Inflammatory macrophage treated with lipopolysaccharide for 1 hour (primary cell): Measurements from ENCODE around the gene TDRD7.

ENCODE experiments used
- DNase-seq, 2 donors: peaks; one replicate each; pipeline ENCODE4 v3.0.0-alpha.2; 2020 to 2022

TDRD7 gene

DNA sequence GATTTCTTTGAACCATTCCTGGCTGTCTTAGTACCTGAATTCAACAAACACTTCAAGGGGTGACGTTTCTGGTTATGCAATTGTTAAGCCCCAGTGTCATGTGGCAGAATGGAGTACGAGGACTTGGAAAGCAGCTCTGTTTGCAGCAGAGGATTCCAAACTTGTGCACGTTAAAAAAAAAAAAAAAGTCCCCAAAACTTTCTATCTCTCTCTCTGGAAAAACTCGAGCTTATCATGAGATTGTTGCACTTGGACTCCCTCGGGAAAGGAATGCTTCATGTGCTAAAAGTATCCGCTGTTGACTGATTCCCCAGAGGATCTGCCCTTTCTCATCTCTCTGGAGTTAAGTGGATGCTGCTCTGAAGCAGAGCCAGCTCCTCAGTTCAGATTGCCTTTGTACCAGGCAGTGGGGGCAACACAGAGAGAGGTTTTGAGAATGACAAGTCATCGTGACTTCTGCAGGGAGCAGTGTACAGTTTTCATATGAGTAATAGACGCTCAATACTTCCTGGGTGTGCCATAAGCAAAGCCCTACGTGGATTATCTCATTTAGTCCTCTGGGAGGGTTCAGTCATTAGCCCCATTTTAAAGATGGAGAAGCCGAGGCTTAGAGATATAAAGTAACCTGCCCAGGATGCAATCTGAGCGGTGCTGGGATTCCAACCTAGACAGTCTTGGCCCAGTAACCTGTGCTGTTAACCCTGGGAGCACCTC, 117.6 kb downstream of the TDRD7 start:
- DNase-seq, result no peak

DNA sequence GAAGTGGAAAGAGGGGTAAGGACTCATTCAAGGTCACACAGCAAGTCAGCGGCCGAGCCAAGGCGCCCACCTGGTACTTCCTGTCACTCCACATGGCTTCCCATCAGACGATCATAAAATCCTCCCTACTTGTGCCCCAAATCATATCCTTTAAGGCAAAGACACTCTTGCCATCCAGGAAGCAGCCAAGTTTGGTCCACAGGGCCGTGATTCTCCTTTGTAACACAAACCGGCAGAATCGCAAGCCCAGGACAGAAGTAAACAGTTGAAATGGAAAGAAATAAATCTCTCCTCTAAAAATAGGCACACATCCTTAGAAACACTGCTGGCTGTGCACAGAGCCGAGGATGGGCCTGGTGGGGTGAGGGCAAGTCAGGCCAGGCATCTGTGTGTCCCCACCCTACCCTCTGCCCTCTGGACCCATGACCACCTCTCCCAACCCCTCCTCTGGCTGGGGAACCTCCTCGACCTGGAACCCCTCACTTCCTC, 120.0 kb downstream of the TDRD7 start:
- DNase-seq, result no peak

DNA sequence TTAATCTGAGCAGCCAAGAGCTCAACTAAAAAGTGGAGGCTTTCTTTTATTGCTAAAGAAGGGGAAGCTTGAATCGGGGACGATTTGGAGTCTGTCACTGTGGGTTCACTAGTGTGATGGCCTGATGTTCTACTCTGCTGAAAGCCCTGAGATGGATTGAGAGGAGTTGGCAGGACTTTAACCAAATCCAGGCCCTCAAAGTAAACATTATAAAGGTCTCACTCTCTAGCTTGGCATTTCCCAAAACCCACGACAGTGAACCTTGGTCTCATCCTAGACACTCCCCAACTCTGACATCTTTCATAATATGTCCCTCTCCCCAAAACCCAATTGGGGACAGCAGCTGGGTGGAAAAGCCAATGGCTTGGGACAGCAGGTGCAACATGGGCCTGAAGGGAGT, 122.3 kb downstream of the TDRD7 start:
- DNase-seq, result no peak

DNA sequence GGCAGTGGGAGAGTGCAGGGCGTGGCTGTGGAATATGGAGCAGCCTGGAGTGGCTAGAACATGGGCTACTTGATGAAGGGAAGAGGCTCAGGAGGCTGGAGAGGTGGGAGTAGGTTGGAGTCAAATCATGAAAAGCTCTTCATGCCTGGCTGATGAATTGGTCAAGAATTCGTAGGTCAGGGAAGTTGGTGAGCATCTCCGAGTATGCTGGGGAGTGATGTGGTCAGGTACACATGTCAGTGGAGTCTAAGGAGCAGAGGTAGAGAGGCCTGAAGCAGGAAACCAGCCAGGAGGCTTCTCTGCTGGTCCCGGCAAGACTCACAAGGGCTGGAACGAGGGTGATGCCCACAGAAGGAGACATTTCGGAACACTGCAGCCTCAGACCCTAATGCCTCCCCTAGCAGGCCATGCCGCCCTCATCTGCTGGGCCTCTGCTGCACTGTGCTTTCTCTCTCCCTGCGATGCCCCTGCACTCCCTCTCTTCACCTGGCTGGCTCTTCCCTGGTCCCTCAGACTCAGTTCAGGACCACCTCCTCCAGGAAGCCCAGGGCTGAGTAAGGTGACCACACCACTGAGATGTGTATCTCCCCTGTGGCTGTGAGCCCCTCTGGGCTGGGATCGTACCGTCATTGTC, 123.2 kb downstream of the TDRD7 start:
- no peak for DNase-seq

DNA sequence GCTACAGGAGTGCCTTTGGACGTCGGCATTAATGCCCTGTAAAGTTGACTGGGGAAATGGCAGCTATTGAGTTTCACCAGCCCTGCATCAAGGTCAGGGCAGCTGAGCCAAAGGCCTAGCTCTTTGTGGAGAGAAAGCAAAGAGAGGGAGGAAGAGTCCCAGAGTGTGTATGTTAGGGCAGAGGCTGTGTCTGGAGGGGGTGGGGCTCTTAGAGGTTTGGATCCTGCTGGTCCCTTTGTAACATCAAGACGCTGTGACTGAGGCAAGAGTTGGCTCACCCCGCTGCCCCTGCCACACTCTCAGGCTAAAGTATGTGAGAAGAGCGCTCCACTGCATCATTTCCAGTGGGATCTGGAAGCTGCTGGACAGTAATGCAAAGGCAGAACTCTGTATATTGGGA, 123.9 kb downstream of the TDRD7 start:
- no peak for DNase-seq

DNA sequence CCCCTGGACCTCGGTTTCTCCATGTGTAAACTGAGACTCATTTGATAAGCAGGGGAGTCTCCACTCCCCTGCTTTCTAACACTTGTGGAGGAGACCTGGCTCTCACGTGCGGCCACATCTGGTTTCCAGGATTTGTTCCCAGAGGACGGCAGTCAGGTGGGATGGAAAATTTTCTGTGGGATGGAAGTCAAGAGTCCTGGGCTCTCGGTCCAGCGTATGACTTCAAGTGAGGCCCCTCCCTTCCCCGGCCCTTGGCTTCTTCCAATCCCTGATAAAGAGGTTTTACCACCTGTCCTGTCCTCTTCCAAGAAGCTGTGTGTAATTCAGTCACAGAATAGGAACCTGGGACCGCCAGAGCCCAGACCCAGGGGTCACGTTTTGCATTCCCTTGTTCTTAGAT, 124.6 kb downstream of the TDRD7 start:
- no peak for DNase-seq

DNA sequence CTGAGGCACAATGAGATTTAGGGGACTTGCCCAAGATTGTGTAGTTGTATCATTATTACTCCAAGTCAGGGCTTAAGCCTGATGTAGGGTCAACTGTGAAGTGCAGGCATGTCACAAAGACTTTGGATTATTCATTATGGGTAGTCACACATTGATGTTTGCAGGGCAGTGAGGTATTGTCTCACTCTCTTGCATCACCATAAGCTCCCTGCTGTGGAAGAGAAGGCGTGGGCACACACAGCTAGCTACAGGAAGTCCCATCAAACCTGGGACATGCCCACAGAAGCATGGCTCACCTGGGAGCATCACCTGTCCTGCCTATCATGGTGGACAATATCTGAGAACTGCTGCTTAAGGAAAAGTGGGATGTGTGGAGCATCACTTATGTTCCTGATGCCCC, 131.7 kb downstream of the TDRD7 start:
- no peak for DNase-seq

DNA sequence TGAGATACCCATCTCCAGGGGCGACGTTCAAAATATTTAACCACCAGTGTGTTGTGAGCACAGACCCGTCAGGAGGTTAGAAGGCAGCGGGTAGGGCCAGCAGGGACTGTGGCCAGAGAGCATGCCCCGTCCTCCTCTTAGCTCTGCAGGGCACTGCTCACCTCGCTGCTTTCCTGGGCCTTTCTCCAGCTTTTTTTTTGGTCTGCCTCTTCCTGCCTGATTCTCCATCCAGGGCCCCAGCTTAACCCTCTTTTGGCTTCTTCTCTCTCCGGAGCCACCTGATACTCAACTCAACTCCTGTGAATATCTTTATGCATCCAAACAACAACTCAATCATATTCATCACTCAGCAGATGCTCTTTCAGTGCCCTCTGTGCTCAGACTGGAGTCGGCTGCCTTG, 133.6 kb downstream of the TDRD7 start:
- no peak for DNase-seq
